SK-N-SH (cell line): ENCODE results near the gene CEL.

Experiments used
- EP300 ChIP-seq, 2 experiments: IDR thresholded peaks; 2 replicates each; pipeline versions ENCODE4 v1.4.0 to v1.6.1; 2012; ENCODE audit warnings: borderline replicate concordance in 1 of 2, low read depth in 1 of 2, low read length in 1 of 2
- JUND ChIP-seq: IDR thresholded peaks from 2 replicates; pipeline ENCODE4 v1.4.0; 2012
- POLR2AphosphoS5 ChIP-seq: IDR thresholded peaks from 2 replicates; pipeline ENCODE4 v1.6.1; 2012; ENCODE audit warnings: low read depth, low read length
- RFX5 ChIP-seq: IDR thresholded peaks from 2 replicates; pipeline ENCODE4 v1.6.1; 2012; ENCODE audit warnings: mild to moderate bottlenecking, improper control_type of control experiment, low read length
- TAF1 ChIP-seq: IDR thresholded peaks from 2 replicates; pipeline ENCODE4 v1.6.1; 2012; ENCODE audit warnings: low read depth, mild to moderate bottlenecking, low read length, moderate library complexity, borderline replicate concordance
- TF ChIP-seq, protein P1 (sequence below): fragments of 200-600 bp; sonication (generic); IDR thresholded peaks from 2 replicates; pipeline ENCODE4 v1.6.1; 2017; ENCODE audit warnings: antibody characterized with exemption, mild to moderate bottlenecking, moderate library complexity
- TF ChIP-seq, protein P2 (sequence below): IDR thresholded peaks from 2 replicates; pipeline ENCODE4 v1.4.0; 2012; ENCODE audit warnings: low read depth

DNA sequence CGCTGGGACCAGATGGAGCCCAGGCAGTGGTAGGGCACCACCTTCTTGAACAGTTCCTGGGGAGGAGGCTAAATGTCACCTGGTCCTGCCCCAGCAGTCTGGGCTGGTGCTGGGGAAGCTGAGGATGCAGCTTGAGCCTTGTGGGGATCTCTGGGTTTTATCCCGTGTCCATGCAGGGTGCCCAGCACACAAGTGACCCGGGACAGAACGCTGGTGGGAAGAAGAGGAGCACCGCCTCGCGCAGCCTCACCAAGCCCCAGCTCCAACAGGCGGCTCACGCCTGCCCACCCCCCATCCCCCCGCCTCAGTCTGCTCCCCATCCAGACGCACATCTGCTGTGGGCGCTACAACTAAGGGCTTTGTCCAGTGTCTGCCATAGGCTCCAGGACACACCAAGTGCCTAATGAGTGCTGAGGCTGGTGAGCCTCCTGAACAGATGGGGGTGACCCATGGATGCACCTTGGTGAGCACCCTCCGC lies 45.5 kb downstream of the CEL start:
- TF ChIP-seq POLR2AphosphoS5 (no peak), JUND (no peak), RFX5 (no peak), EP300 (IDR thresholded peaks at IDR 0.05; ENCODE audit: borderline replicate concordance in 1 of 2, low read depth in 1 of 2, low read length in 1 of 2) (no peak), TAF1 (no peak)
- TF ChIP-seq, protein P1, sequence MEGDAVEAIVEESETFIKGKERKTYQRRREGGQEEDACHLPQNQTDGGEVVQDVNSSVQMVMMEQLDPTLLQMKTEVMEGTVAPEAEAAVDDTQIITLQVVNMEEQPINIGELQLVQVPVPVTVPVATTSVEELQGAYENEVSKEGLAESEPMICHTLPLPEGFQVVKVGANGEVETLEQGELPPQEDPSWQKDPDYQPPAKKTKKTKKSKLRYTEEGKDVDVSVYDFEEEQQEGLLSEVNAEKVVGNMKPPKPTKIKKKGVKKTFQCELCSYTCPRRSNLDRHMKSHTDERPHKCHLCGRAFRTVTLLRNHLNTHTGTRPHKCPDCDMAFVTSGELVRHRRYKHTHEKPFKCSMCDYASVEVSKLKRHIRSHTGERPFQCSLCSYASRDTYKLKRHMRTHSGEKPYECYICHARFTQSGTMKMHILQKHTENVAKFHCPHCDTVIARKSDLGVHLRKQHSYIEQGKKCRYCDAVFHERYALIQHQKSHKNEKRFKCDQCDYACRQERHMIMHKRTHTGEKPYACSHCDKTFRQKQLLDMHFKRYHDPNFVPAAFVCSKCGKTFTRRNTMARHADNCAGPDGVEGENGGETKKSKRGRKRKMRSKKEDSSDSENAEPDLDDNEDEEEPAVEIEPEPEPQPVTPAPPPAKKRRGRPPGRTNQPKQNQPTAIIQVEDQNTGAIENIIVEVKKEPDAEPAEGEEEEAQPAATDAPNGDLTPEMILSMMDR: no peak
- TF ChIP-seq, protein P2, sequence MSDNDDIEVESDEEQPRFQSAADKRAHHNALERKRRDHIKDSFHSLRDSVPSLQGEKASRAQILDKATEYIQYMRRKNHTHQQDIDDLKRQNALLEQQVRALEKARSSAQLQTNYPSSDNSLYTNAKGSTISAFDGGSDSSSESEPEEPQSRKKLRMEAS: no peak
